PC-9 (cell line): ENCODE measurements around the gene TP53BP2. TPM values are rescaled to one million over a fixed set of nuclear protein-coding genes. Genes with fewer than 3 reads are reported as not detected.

Source experiments
- BruUV-seq: library from RNA; stranded (reverse); fragments of 400-500 nt; replicated peaks from 2 replicates; lab custom pipeline; 2021; lab: Mats Ljungman, UMichigan
- CTCF ChIA-PET: fragments of 300-600 bp; sonication (Branson Sonifier 250); formaldehyde crosslinking; loops from one replicate; lab custom pipeline; 2022; ENCODE audit warnings: antibody characterized with exemption; lab: Charles Lee
- POLR2A ChIA-PET: fragments of 300-600 bp; sonication (Branson Sonifier 250); formaldehyde crosslinking; loops from one replicate; lab custom pipeline; 2022; ENCODE audit warnings: antibody characterized with exemption; ENCODE audit not compliant: unreplicated experiment; lab: Charles Lee
- DNase-seq, 2 experiments: peaks; one replicate each; pipeline versions ENCODE4 v3.0.0 to v3.0.0-alpha.2; 2015 to 2022; ENCODE audit warnings: mixed read lengths in 1 of 2
- H2AFZ ChIP-seq: fragments of 200-600 bp; sonication (generic); 2 replicates; pipeline ENCODE4 v1.8.1; 2017; ENCODE audit warnings: antibody characterized with exemption
- H3F3A ChIP-seq: fragments of 200-600 bp; sonication (generic); 2 replicates; pipeline ENCODE4 v1.8.1; 2017; ENCODE audit warnings: antibody characterized with exemption, mild to moderate bottlenecking, low read depth; ENCODE audit not compliant: insufficient read depth
- H3K27ac ChIP-seq: fragments of 200-600 bp; sonication (generic); 2 replicates; pipeline ENCODE4 v1.6.1; 2016; ENCODE audit warnings: mixed run types
- H3K27me3 ChIP-seq: fragments of 200-600 bp; sonication (generic); 2 replicates; pipeline ENCODE4 v1.6.1; 2016; ENCODE audit warnings: low read depth, mixed run types; ENCODE audit not compliant: insufficient read depth
- H3K36me3 ChIP-seq: fragments of 200-600 bp; sonication (generic); 2 replicates; pipeline ENCODE4 v1.6.1; 2016; ENCODE audit warnings: low read depth, mixed run types
- H3K4me1 ChIP-seq: fragments of 200-600 bp; sonication (generic); replicated peaks from 2 replicates; pipeline ENCODE4 v1.6.1; 2016; ENCODE audit warnings: mixed run types; ENCODE audit not compliant: insufficient read depth
- H3K4me2 ChIP-seq: fragments of 200-600 bp; sonication (generic); 2 replicates; pipeline ENCODE4 v1.6.1; 2017; ENCODE audit warnings: mixed run types
- H3K4me3 ChIP-seq: fragments of 200-600 bp; sonication (generic); 2 replicates; pipeline ENCODE4 v1.6.1; 2016; ENCODE audit warnings: mixed run types
- H3K79me2 ChIP-seq: fragments of 200-600 bp; sonication (generic); 2 replicates; pipeline ENCODE4 v1.6.1; 2017; ENCODE audit warnings: low read depth, mixed run types
- H3K9me2 ChIP-seq: fragments of 200-600 bp; sonication (generic); 2 replicates; pipeline ENCODE4 v1.8.1; 2017; ENCODE audit warnings: mild to moderate bottlenecking; ENCODE audit not compliant: insufficient read depth
- H3K9me3 ChIP-seq: fragments of 200-600 bp; sonication (generic); 2 replicates; pipeline ENCODE4 v1.8.1; 2016; ENCODE audit warnings: low read depth; ENCODE audit not compliant: insufficient read depth
- H4K20me1 ChIP-seq: fragments of 200-600 bp; sonication (generic); 2 replicates; pipeline ENCODE4 v1.8.1; 2017; ENCODE audit not compliant: insufficient read depth
- EZH2 ChIP-seq: fragments of 200-600 bp; sonication (generic); IDR thresholded peaks from 2 replicates; pipeline ENCODE4 v1.8.0; 2017; ENCODE audit warnings: antibody characterized with exemption, low read depth
- intact Hi-C: fragments of 100-400 bp; cut with micrococcal nuclease; formaldehyde crosslinking; loops from one replicate; pipeline ENCODE4 v1.10.0; 2022; ENCODE audit not compliant: unreplicated experiment
- total RNA-seq: library from RNA; stranded (reverse); gene quantifications from 2 replicates; pipeline ENCODE4 v1.2.3, GENCODE V29; 2021
- TF ChIP-seq, protein P1 (sequence below): fragments of 200-600 bp; sonication (generic); conservative IDR thresholded peaks from 2 replicates; pipeline ENCODE4 v1.6.1; 2017; ENCODE audit warnings: mixed run types, antibody characterized with exemption, mild to moderate bottlenecking, moderate library complexity

TP53BP2 gene
- total RNA-seq, 1 experiment from 2014 or later, result 63.1 TPM

GRCh38 chr1:223837206-223837605, 8.5 kb downstream of the TP53BP2 start:
- no peak for TF ChIP-seq EZH2
- TF ChIP-seq, protein P1, sequence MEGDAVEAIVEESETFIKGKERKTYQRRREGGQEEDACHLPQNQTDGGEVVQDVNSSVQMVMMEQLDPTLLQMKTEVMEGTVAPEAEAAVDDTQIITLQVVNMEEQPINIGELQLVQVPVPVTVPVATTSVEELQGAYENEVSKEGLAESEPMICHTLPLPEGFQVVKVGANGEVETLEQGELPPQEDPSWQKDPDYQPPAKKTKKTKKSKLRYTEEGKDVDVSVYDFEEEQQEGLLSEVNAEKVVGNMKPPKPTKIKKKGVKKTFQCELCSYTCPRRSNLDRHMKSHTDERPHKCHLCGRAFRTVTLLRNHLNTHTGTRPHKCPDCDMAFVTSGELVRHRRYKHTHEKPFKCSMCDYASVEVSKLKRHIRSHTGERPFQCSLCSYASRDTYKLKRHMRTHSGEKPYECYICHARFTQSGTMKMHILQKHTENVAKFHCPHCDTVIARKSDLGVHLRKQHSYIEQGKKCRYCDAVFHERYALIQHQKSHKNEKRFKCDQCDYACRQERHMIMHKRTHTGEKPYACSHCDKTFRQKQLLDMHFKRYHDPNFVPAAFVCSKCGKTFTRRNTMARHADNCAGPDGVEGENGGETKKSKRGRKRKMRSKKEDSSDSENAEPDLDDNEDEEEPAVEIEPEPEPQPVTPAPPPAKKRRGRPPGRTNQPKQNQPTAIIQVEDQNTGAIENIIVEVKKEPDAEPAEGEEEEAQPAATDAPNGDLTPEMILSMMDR, result no peak
- BruUV-seq, result no TSS peak
- peaks cover 36% of the 10 kb centered on the region for H3F3A ChIP-seq
- peaks cover 99% of the 10 kb centered on the region for H3K79me2 ChIP-seq
- no peak for DNase-seq
- H2AFZ ChIP-seq, result no peak overlapping the region
- H3K4me1 ChIP-seq, result peaks cover 79% of the 10 kb centered on the region
- no peaks in the 10 kb centered on the region; the same call in 1 of the 2 replicates for H3K36me3 ChIP-seq
- ChIA-PET CTCF (interaction anchor here (0.5 to 0.9 kb wide), 3 partner anchors 8 to 1645 kb away, joined by 3 read pairs; partner anchors contain the start of gene TP53BP2), POLR2A (interaction anchor here (0.6 to 1.0 kb wide), 4 partner anchors 36 to 641 kb away, joined by 4 to 10 read pairs (median 6); no protein-coding TSS in a partner anchor)
- H3K27ac ChIP-seq, result peak overlapping the region; percentile 55
- H3K9me3 ChIP-seq, result no peaks in the 10 kb centered on the region
- intact Hi-C loops, result loop anchor here (1.0 kb wide), 1 partner anchor 8 kb away; the partner anchor contains the start of gene TP53BP2
- H3K9me2 ChIP-seq, result no peaks in the 10 kb centered on the region
- peaks cover 18% of the 10 kb centered on the region for H4K20me1 ChIP-seq
- H3K27me3 ChIP-seq, result no peaks in the 10 kb centered on the region
- H3K4me2 ChIP-seq, result peak overlapping the region; percentile 57
- H3K4me3 ChIP-seq, result no peak overlapping the region; the same call in 1 of the 2 replicates

DNA sequence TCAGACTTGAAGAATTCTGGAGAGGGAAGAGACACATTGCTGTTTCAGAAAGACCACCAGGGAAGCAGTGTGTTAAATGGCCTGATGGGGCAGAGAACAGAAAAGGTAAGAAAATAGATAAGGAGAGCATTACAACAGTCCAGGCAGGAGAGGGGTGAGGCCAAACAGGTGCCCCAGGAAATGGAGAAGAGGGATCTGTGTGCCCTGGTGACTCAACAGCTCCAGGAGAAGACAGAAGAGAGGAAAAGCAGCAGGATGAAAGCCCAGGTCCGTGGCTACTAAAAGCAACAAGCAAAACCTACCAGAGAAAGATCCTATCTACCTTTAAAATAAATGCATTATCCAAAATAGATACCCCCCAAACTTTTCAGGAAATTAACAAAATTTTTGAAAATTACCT, 9.2 kb downstream of the TP53BP2 start:
- DNase-seq, result peak; percentile 42 to 49
- no TSS peak for BruUV-seq
- H4K20me1 ChIP-seq, result peaks cover 18% of the 10 kb centered on the region

DNA sequence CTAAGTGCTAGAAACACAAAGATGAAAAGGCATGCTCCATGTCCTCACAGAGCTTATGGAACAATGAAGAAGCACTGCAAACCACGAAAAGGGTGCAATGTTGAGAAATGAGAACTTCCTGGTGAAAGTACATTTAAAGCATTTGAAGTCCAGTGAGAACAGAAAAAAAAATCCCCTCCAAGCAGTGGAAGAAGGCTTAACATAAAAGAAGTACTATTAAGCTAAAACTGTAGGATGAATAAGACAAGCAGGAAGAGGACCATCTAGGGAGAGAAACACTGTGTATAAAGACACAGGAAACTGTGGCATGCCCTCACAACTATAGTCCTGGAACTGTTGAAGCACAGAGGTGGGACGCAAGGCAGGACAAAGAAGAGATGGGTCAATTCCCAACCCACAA, 10.0 kb downstream of the TP53BP2 start:
- Histone ChIP-seq H3K4me2 (peak overlapping the region; percentile 57), H3K4me1 (peaks cover 77% of the 10 kb centered on the region), H3K9me2 (no peaks in the 10 kb centered on the region), H3K27ac (no peak overlapping the region), H3K36me3 (no peaks in the 10 kb centered on the region; the same call in 1 of the 2 replicates), H3K27me3 (no peaks in the 10 kb centered on the region), H3K79me2 (peaks cover 89% of the 10 kb centered on the region), H2AFZ (no peak overlapping the region), H3K9me3 (no peaks in the 10 kb centered on the region), H3K4me3 (no peak overlapping the region), H3F3A (peaks cover 47% of the 10 kb centered on the region), H4K20me1 (peaks cover 18% of the 10 kb centered on the region)
- BruUV-seq, result no TSS peak
- DNase-seq, result no peak
- intact Hi-C loops, result no loop called here
- no peak for TF ChIP-seq EZH2
- TF ChIP-seq, protein P1, result no peak
- POLR2A ChIA-PET, result interaction anchor here (0.6 kb wide), 1 partner anchor 621 kb away, joined by 20 read pairs; no protein-coding TSS in a partner anchor
- CTCF ChIA-PET, result no interaction called here

More for the DNA sequence above, 9.2 kb downstream of the TP53BP2 start:
- Histone ChIP-seq H3K27me3 (no peaks in the 10 kb centered on the region), H3K27ac (peak overlapping the region; percentile 55), H3K4me3 (no peak overlapping the region; the same call in 1 of the 2 replicates), H3K9me3 (no peaks in the 10 kb centered on the region), H3K4me1 (peaks cover 80% of the 10 kb centered on the region), H3K79me2 (peaks cover 93% of the 10 kb centered on the region), H3K4me2 (peak overlapping the region; percentile 57), H3K36me3 (no peaks in the 10 kb centered on the region; the same call in 1 of the 2 replicates), H3F3A (peaks cover 42% of the 10 kb centered on the region), H2AFZ (no peak overlapping the region), H3K9me2 (no peaks in the 10 kb centered on the region)
- POLR2A ChIA-PET, result no interaction called here
- TF ChIP-seq EZH2, result no peak
- TF ChIP-seq, protein P1, result no peak
- intact Hi-C loops, result no loop called here
- CTCF ChIA-PET, result interaction anchor here (0.5 to 0.9 kb wide), 3 partner anchors 9 to 1645 kb away, joined by 3 read pairs; partner anchors contain the start of gene TP53BP2
